IMR-90 (cell line): Measurements from ENCODE around the gene ZFR. TPM values are rescaled to one million over a fixed set of nuclear protein-coding genes. Genes with fewer than 3 reads are reported as not detected.

Experiments used
- ATAC-seq: fragments of 200-7000 bp; cut with Tn5 transposase; 2 replicates; pipeline ENCODE4 v1.9.1; 2020; ENCODE audit warnings: low read depth, mild to moderate bottlenecking, moderate library complexity
- BruUV-seq: library from RNA; stranded (reverse); fragments of 400-500 nt; replicated peaks from 2 replicates; lab custom pipeline; 2021; lab: Mats Ljungman, UMichigan
- CTCF ChIA-PET: fragments of 300-600 bp; formaldehyde crosslinking; extraction: SDS; loops from one replicate; lab custom pipeline; 2021; ENCODE audit warnings: antibody characterized with exemption; lab: Yijun Ruan, JAX
- POLR2A ChIA-PET: fragments of 300-600 bp; sonication (Branson Sonifier 250); formaldehyde crosslinking; loops from one replicate; lab custom pipeline; 2022; ENCODE audit warnings: antibody characterized with exemption; ENCODE audit not compliant: unreplicated experiment; lab: Charles Lee
- DNase-seq: peaks from one replicate; pipeline ENCODE4 v3.0.0; 2013
- H2AFZ ChIP-seq: replicated peaks from 2 replicates; pipeline ENCODE3; 2013; ENCODE audit warnings: low read length, mild to moderate bottlenecking; ENCODE audit not compliant: poor library complexity
- H2AK5ac ChIP-seq: 2 replicates; pipeline ENCODE4 v1.6.1; 2013; ENCODE audit warnings: low read depth, low read length, inconsistent platforms
- H2AK9ac ChIP-seq: replicated peaks from 2 replicates; pipeline ENCODE3; 2013; ENCODE audit warnings: mild to moderate bottlenecking, low read depth, low read length, moderate library complexity; ENCODE audit not compliant: poor library complexity
- H2BK120ac ChIP-seq: 2 replicates; pipeline ENCODE4 v1.6.1; 2013; ENCODE audit warnings: low read depth, low read length, inconsistent platforms
- H2BK15ac ChIP-seq: 3 replicates; pipeline ENCODE4 v1.6.1; 2013; ENCODE audit warnings: low read depth, low read length, inconsistent platforms
- H2BK20ac ChIP-seq: 2 replicates; pipeline ENCODE4 v1.6.1; 2013; ENCODE audit warnings: low read depth, mild to moderate bottlenecking, inconsistent platforms, low read length, moderate library complexity
- H2BK5ac ChIP-seq: 2 replicates; pipeline ENCODE4 v1.6.1; 2013; ENCODE audit warnings: mild to moderate bottlenecking, low read depth, low read length, inconsistent platforms; ENCODE audit not compliant: poor library complexity, severe bottlenecking
- H3K14ac ChIP-seq: replicated peaks from 2 replicates; pipeline ENCODE4 v1.6.1; 2013; ENCODE audit warnings: low read depth, low read length, inconsistent platforms
- H3K18ac ChIP-seq: 2 replicates; pipeline ENCODE4 v1.6.1; 2013; ENCODE audit warnings: low read depth, low read length, control low read depth
- H3K23ac ChIP-seq: 2 replicates; pipeline ENCODE4 v1.6.1; 2013; ENCODE audit warnings: low read depth, low read length, inconsistent platforms
- H3K27ac ChIP-seq: 2 replicates; pipeline ENCODE4 v1.5.1; 2013; ENCODE audit warnings: mild to moderate bottlenecking, control low read depth, low read length; ENCODE audit not compliant: insufficient read depth
- H3K27me3 ChIP-seq: 2 replicates; pipeline ENCODE4 v1.6.1; 2013; ENCODE audit warnings: low read length; ENCODE audit not compliant: control insufficient read depth, insufficient read depth
- H3K36me3 ChIP-seq: 2 replicates; pipeline ENCODE4 v1.6.1; 2013; ENCODE audit warnings: low read length, mixed read lengths; ENCODE audit not compliant: control insufficient read depth, insufficient read depth
- H3K4ac ChIP-seq: 2 replicates; pipeline ENCODE4 v1.6.1; 2013; ENCODE audit warnings: low read depth, low read length, inconsistent platforms
- H3K4me1 ChIP-seq: 2 replicates; pipeline ENCODE4 v1.6.1; 2013; ENCODE audit warnings: low read length, mixed read lengths; ENCODE audit not compliant: control insufficient read depth, insufficient read depth
- H3K4me2 ChIP-seq: 2 replicates; pipeline ENCODE4 v1.6.1; 2013; ENCODE audit warnings: low read depth, mild to moderate bottlenecking, control low read depth, low read length, moderate library complexity
- H3K4me3 ChIP-seq: 2 replicates; pipeline ENCODE4 v1.5.1; 2013; ENCODE audit warnings: low read depth, mild to moderate bottlenecking, control low read depth, low read length, moderate library complexity; ENCODE audit not compliant: insufficient read depth
- H3K56ac ChIP-seq: 2 replicates; pipeline ENCODE4 v1.6.1; 2013; ENCODE audit warnings: low read length, inconsistent platforms; ENCODE audit not compliant: insufficient read depth; ENCODE audit errors: extremely low read depth
- H3K79me1 ChIP-seq, 2 experiments: 2 replicates each; pipeline ENCODE4 v1.6.1; 2013; ENCODE audit warnings: low read length in 2 of 2, inconsistent platforms in 1 of 2, low read depth in 1 of 2
- H3K9ac ChIP-seq: 2 replicates; pipeline ENCODE4 v1.6.1; 2013; ENCODE audit warnings: low read depth, low read length, control low read depth
- H3K9me1 ChIP-seq: 2 replicates; pipeline ENCODE4 v1.6.1; 2013; ENCODE audit warnings: low read length, inconsistent platforms; ENCODE audit not compliant: insufficient read depth
- H3K9me3 ChIP-seq: 2 replicates; pipeline ENCODE4 v1.6.1; 2013; ENCODE audit warnings: low read length; ENCODE audit not compliant: control insufficient read depth, insufficient read depth
- H4K20me1 ChIP-seq: 2 replicates; pipeline ENCODE4 v1.6.1; 2013; ENCODE audit warnings: low read length, inconsistent platforms; ENCODE audit not compliant: insufficient read depth
- H4K5ac ChIP-seq: 2 replicates; pipeline ENCODE4 v1.6.1; 2013; ENCODE audit warnings: mild to moderate bottlenecking, low read depth, low read length, control low read depth
- H4K8ac ChIP-seq, 2 experiments: 2 replicates each; pipeline ENCODE4 v1.6.1; 2013; ENCODE audit warnings: low read depth in 2 of 2, low read length in 2 of 2, control low read depth in 1 of 2, inconsistent platforms in 1 of 2
- H4K91ac ChIP-seq: 2 replicates; pipeline ENCODE4 v1.6.1; 2013; ENCODE audit warnings: low read depth, low read length, inconsistent platforms; ENCODE audit not compliant: insufficient read depth
- FOS ChIP-seq: fragments of 150-350 bp; IDR thresholded peaks from 2 replicates; pipeline ENCODE4 v1.6.1; 2016; ENCODE audit warnings: low read depth, low read length
- WGBS, 2 experiments: methylation state at CpG; one replicate each; pipeline versions ENCODE4 v1.1.5 to v1.1.7; 2013; ENCODE audit warnings: missing lambda C conversion rate in 2 of 2; ENCODE audit not compliant: insufficient read length in 1 of 2; ENCODE audit errors: extremely low coverage in 2 of 2; 5-methylcytosine and 5-hydroxymethylcytosine counted together
- dilution Hi-C: fragments of 300-500 bp; cut with HindIII; formaldehyde crosslinking; loops from one replicate; pipeline ENCODE4 v1.14.3; 2018; ENCODE audit warnings: low sequenced_read_pairs; ENCODE audit not compliant: unreplicated experiment
- in situ Hi-C: fragments of 300-500 bp; cut with MboI; formaldehyde crosslinking; loops from 3 replicates; pipeline ENCODE4 v1.14.3; 2019; ENCODE audit warnings: low sequenced_read_pairs, inconsistent platforms, mixed read lengths
- intact Hi-C: fragments of 100-400 bp; cut with micrococcal nuclease; formaldehyde crosslinking; loops from 2 replicates; pipeline ENCODE4 v1.10.0; 2022
- polyA plus RNA-seq, 3 experiments: library from polyadenylated mRNA; depleted of rRNA; stranded (reverse); fragments of >200 nt; gene quantifications; 2 replicates each; pipeline ENCODE4 v1.2.3, GENCODE V29; 2012; ENCODE audit warnings: low replicate concordance in 1 of 3
- total RNA-seq: library from RNA; depleted of rRNA; stranded (reverse); fragments of >200 nt; gene quantifications from 2 replicates; pipeline ENCODE4 v1.2.3, GENCODE V29; 2012

ZFR gene
- total and polyA plus RNA-seq, 2 of the 4 experiments (the other 2 are of a cell fraction) = 30.4 to 81.4 TPM

DNA sequence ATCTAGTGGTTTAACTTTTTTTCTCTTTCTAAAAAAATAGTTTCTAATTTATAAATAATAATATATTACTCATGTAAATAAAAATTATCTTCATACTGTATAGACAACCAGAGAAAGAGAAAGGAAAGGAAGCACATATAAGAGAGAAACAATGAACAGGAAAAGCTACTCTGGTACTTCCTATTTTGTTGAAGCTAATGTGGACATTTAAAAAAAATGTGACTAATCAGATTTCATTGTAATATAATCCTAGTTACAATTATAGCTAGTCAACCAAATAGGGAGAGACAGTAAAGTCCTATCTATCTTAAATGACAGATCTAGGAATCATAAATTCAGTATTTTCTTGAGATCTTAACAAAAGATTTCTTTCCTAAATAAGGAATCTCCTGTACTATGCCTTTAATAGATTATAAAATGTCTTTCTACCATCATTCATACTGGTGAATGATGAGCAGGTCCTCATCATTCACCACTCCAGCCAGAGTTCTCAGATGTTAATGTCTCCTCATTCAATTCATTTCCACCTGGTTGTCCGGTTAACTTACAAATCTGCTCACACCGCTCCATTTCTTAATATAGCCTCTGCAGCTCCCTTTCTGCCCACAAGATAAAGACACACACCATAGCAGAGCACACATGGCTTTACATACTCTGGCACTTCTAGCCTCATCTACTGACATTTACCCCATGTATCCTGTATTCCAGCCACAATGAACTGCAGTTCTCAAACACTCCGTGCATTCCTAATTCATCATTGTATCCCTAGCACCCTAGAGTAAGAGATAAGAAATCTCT is 30.9 kb downstream of the ZFR start:
- H2BK120ac ChIP-seq = no peak overlapping the region
- H3K4ac ChIP-seq = no peak overlapping the region
- H3K9me1 ChIP-seq = no peaks in the 10 kb centered on the region
- in situ Hi-C loops = no loop called here
- H2BK5ac ChIP-seq = no peak overlapping the region
- no peak overlapping the region for H3K14ac ChIP-seq
- no peaks in the 10 kb centered on the region for H3K27me3 ChIP-seq
- no peak overlapping the region for H3K27ac ChIP-seq
- ATAC-seq (no peak), DNase-seq (no peak)
- H3K79me1 ChIP-seq = peaks cover 9 to 34% of the 10 kb centered on the region in 2 experiments; a peak in 3 of 4 replicates
- H4K91ac ChIP-seq = no peak overlapping the region
- no peak overlapping the region for H3K23ac ChIP-seq
- TF ChIP-seq FOS = no peak
- CTCF ChIA-PET = no interaction called here
- no peak overlapping the region for H2BK20ac ChIP-seq
- H3K56ac ChIP-seq = no peak overlapping the region
- H4K20me1 ChIP-seq = peaks cover 5% of the 10 kb centered on the region; the same call in 1 of the 2 replicates
- POLR2A ChIA-PET = no interaction called here
- no peak overlapping the region for H3K4me2 ChIP-seq
- H2AK9ac ChIP-seq = no peak overlapping the region
- no peak overlapping the region for H2AFZ ChIP-seq
- no peak overlapping the region for H2BK15ac ChIP-seq
- no peak overlapping the region for H3K4me3 ChIP-seq
- no peaks in the 10 kb centered on the region for H3K4me1 ChIP-seq
- no TSS peak for BruUV-seq
- intact Hi-C loops = loop anchor here (5.0 kb wide), 1 partner anchor 174 kb away; the partner anchor contains the start of gene SUB1
- no peaks in the 10 kb centered on the region for H3K9me3 ChIP-seq
- dilution Hi-C loops = no loop called here
- H3K36me3 ChIP-seq = peaks cover 31% of the 10 kb centered on the region
- H4K8ac ChIP-seq = no peak overlapping the region
- no peak overlapping the region for H3K18ac ChIP-seq
- H4K5ac ChIP-seq = no peak overlapping the region
- 100% methylated on average over 2 of the region's 3 CpGs; no CpG with 5 or more reads in 1 of the 2 experiments for WGBS, 2 experiments
- H3K9ac ChIP-seq = no peak overlapping the region
- H2AK5ac ChIP-seq = no peak overlapping the region
